Prostate gland (tissue), 2 donors: Measurements from ENCODE around the gene SPATA12.

Source experiments
- CTCF ChIP-seq, 4 experiments: fragments of 200-600 bp in 2 of 4; fragments of 450-650 bp in 2 of 4; sonication (generic) in 2 of 4; IDR thresholded peaks; 1 replicate in 3 of 4; 2 replicates in 1 of 4; pipeline ENCODE4 v1.5.1; 2016 to 2019; ENCODE audit warnings: antibody characterized with exemption in 4 of 4, mild to moderate bottlenecking in 2 of 4, moderate library complexity in 2 of 4
- POLR2A ChIP-seq: fragments of 450-650 bp; IDR thresholded peaks from one replicate; pipeline ENCODE4 v1.6.1; 2016; ENCODE audit warnings: antibody characterized with exemption, mild to moderate bottlenecking

DNA sequence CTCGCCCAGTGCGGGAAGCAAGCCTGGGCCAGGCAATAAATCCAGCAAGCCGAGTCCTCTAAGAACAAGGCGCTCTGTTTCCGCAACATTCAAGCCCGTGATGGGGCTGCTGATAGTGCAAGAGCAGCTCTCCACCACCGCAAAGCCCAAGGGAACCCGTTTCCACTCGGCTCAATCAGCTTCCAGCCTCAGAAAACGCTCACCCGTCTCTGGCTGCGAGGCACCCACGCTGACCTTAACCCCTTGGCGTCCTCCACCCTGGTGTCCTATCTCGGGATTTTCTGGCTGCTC lies 17.8 kb downstream of the SPATA12 start:
- TF ChIP-seq POLR2A (no peak), CTCF (IDR thresholded peaks at IDR 0.05) (no peak)
